Measurements from ENCODE around the gene ATP2B3. TPM values are rescaled to one million over a fixed set of nuclear protein-coding genes. Genes with fewer than 3 reads are reported as not detected.

ATP2B3 gene
- total RNA-seq, 1 experiment from 2014 or later, result 0.35 TPM

DNA sequence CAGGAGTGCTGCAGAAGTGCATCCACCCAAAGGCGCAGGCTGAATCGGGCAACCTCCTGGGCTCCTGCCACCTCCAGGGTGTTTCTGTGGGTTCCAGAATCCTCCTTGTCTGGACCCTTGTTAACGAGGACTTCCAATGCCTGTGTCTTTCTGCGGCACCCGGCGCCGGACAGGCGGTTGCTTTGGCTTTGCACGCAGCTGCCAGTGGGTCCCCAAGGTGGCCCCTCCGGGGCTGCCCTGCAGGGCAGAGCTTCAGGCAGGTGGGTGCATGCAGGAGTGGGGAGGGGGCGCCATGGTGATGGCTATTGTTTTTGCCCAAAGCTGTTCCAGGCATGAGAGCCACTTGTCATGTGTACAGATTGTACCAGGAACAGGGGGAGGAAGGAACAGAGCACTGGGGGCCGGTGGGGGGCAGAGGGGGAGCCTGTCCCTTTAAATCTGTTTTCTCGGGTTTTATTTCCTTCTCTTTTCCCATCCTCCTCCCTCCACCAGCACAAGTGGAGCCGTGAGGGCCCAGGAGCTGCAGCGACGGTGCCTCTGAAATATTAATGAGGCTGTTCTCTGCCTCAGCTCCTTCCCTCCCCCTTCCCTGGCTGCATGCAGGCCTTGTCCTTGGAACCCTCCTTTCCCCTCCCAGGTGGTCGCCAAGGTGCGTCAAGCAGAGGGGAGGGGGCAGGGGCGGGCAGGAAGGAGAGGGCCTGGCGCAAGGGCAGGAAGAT lies 13.1 kb downstream of the ATP2B3 start:
- H3K27me3 Mint-ChIP-seq (ENCODE audit: low read depth), result peaks cover 9% of the 10 kb centered on the region
- Histone ChIP-seq H2BK20ac (ENCODE audit: low read depth, low read length, poor library complexity, severe bottlenecking) (no peak overlapping the region), H3K4me2 (ENCODE audit: insufficient read depth, insufficient read length, low read length) (no peak overlapping the region), H3K27me3 (ENCODE audit: insufficient read depth, low read length) (no peaks in the 10 kb centered on the region), H2AFZ (ENCODE audit: low read length) (no peak overlapping the region), H2BK12ac (ENCODE audit: insufficient read length, low read depth, low read length) (no peak overlapping the region), H2BK15ac (ENCODE audit: low read depth, low read length) (no peak overlapping the region), H3K4me1 (ENCODE audit: insufficient read depth, low read length) (no peaks in the 10 kb centered on the region), H4K5ac (ENCODE audit: insufficient read length, low read depth, low read length) (no peak overlapping the region), H3K79me1 (ENCODE audit: insufficient read depth, low read depth, low read length, poor library complexity, severe bottlenecking) (no peaks in the 10 kb centered on the region), H4K8ac (replicated peaks; ENCODE audit: insufficient read length, low read depth, low read length) (no peak overlapping the region), H4K91ac (ENCODE audit: insufficient read length, low read depth, low read length) (no peak overlapping the region), H4K20me1 (ENCODE audit: control insufficient read depth, insufficient read depth, insufficient read length) (no peaks in the 10 kb centered on the region), H3K56ac (ENCODE audit: insufficient read length, low read depth, low read length) (no peak overlapping the region), H2BK120ac (ENCODE audit: low read depth, low read length, poor library complexity, severe bottlenecking) (no peak overlapping the region), H3K4ac (ENCODE audit: low read depth, low read length) (no peak overlapping the region), H3K23me2 (ENCODE audit: insufficient read length, low read depth, low read length, poor library complexity, severe bottlenecking) (no peaks in the 10 kb centered on the region), H3K9ac (ENCODE audit: extremely low read depth, insufficient read length, low read length) (no peak overlapping the region), H2BK5ac (ENCODE audit: insufficient read length, low read length) (no peak overlapping the region), H3K14ac (ENCODE audit: insufficient read depth, low read length) (no peak overlapping the region), H3K23ac (ENCODE audit: insufficient read length, low read depth, low read length) (no peak overlapping the region), H2AK5ac (ENCODE audit: insufficient read length, low read length) (no peak overlapping the region), H3T11ph (ENCODE audit: low read length) (no peak overlapping the region), H3K79me2 (ENCODE audit: insufficient read depth, low read length) (no peaks in the 10 kb centered on the region), H3K9me3 (ENCODE audit: control insufficient read depth, low read depth, low read length) (peaks cover 27% of the 10 kb centered on the region), H3K18ac (ENCODE audit: insufficient read length, low read depth, low read length) (no peak overlapping the region), H3K27ac (ENCODE audit: insufficient read length, low read depth, low read length) (no peak overlapping the region)
- H3K36me3 Mint-ChIP-seq (ENCODE audit: insufficient read depth in 1 of 3, low read depth in 3 of 3), result peaks cover 0 to 5% (median 5%) of the 10 kb centered on the region in 3 experiments; a peak in 3 of 7 replicates
- H3K4me3 Mint-ChIP-seq, result no peak overlapping the region
- TF ChIP-seq, protein P1, sequence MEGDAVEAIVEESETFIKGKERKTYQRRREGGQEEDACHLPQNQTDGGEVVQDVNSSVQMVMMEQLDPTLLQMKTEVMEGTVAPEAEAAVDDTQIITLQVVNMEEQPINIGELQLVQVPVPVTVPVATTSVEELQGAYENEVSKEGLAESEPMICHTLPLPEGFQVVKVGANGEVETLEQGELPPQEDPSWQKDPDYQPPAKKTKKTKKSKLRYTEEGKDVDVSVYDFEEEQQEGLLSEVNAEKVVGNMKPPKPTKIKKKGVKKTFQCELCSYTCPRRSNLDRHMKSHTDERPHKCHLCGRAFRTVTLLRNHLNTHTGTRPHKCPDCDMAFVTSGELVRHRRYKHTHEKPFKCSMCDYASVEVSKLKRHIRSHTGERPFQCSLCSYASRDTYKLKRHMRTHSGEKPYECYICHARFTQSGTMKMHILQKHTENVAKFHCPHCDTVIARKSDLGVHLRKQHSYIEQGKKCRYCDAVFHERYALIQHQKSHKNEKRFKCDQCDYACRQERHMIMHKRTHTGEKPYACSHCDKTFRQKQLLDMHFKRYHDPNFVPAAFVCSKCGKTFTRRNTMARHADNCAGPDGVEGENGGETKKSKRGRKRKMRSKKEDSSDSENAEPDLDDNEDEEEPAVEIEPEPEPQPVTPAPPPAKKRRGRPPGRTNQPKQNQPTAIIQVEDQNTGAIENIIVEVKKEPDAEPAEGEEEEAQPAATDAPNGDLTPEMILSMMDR (conservative IDR thresholded peaks at IDR 0.05), result no peak
- no peaks in the 10 kb centered on the region for H3K4me1 Mint-ChIP-seq
- peaks cover 61 to 75% of the 10 kb centered on the region in 2 experiments for H3K9me3 Mint-ChIP-seq
- no peak for DNase-seq
- no CpG with 5 or more reads among the region's 20 CpGs for WGBS (ENCODE audit: extremely low coverage, insufficient read length, low lambda C conversion rate)
- no peak overlapping the region for H3K27ac Mint-ChIP-seq

Data from H9 (cell line).